ENCODE measurements around the gene ERMP1.

The ERMP1 gene

GRCh38 chr9:5858833-5859232, 25.9 kb upstream of the ERMP1 start:
- H3K79me2 ChIP-seq (ENCODE audit: insufficient read depth, low read length): no peaks in the 10 kb centered on the region
- H3K27ac ChIP-seq (ENCODE audit: low read length): no peak overlapping the region
- H3K9me3 ChIP-seq (ENCODE audit: insufficient read depth, low read length, severe bottlenecking): no peaks in the 10 kb centered on the region
- no peaks in the 10 kb centered on the region for H3K27me3 ChIP-seq (ENCODE audit: insufficient read depth, low read length, poor library complexity)
- no peaks in the 10 kb centered on the region for H3K4me1 ChIP-seq (ENCODE audit: insufficient read depth, low read length)
- no peak for DNase-seq
- H3K4me3 ChIP-seq (ENCODE audit: low read depth in 1 of 2, low read length in 2 of 2): no peak overlapping the region
- H3K36me3 ChIP-seq (ENCODE audit: insufficient read depth, low read length): no peaks in the 10 kb centered on the region
- H4K20me1 ChIP-seq (ENCODE audit: insufficient read depth, low read length): no peaks in the 10 kb centered on the region
- ATAC-seq (ENCODE audit: insufficient read depth, low read depth): no peak
- TF ChIP-seq CTCF (IDR thresholded peaks at IDR 0.05; ENCODE audit: borderline replicate concordance, extremely low read depth, low read length, poor library complexity, severe bottlenecking) (no peak), EZH2 (IDR thresholded peaks at IDR 0.05; ENCODE audit: borderline replicate concordance, low read depth, low read length, severe bottlenecking) (no peak)
- no peak overlapping the region for H2AFZ ChIP-seq (ENCODE audit: low read depth, low read length)
- H3K4me2 ChIP-seq (ENCODE audit: insufficient read depth, low read length): no peak overlapping the region
- H3K9ac ChIP-seq (ENCODE audit: low read depth, low read length): no peak overlapping the region

GRCh38 chr9:5857928-5858327, 25.0 kb upstream of the ERMP1 start:
- H4K20me1 ChIP-seq (ENCODE audit: insufficient read depth, low read length): no peaks in the 10 kb centered on the region
- ATAC-seq (ENCODE audit: insufficient read depth, low read depth) (no peak), DNase-seq (no peak)
- H3K27ac ChIP-seq (ENCODE audit: low read length): no peak overlapping the region
- H3K36me3 ChIP-seq (ENCODE audit: insufficient read depth, low read length): no peaks in the 10 kb centered on the region
- no peaks in the 10 kb centered on the region for H3K79me2 ChIP-seq (ENCODE audit: insufficient read depth, low read length)
- H3K9ac ChIP-seq (ENCODE audit: low read depth, low read length): no peak overlapping the region
- H3K9me3 ChIP-seq (ENCODE audit: insufficient read depth, low read length, severe bottlenecking): no peaks in the 10 kb centered on the region
- TF ChIP-seq EZH2 (IDR thresholded peaks at IDR 0.05; ENCODE audit: borderline replicate concordance, low read depth, low read length, severe bottlenecking) (no peak), CTCF (IDR thresholded peaks at IDR 0.05; ENCODE audit: borderline replicate concordance, extremely low read depth, low read length, poor library complexity, severe bottlenecking) (no peak)
- no peak overlapping the region for H3K4me2 ChIP-seq (ENCODE audit: insufficient read depth, low read length)
- no peak overlapping the region for H2AFZ ChIP-seq (ENCODE audit: low read depth, low read length)
- no peak overlapping the region for H3K4me3 ChIP-seq (ENCODE audit: low read depth in 1 of 2, low read length in 2 of 2)
- H3K4me1 ChIP-seq (ENCODE audit: insufficient read depth, low read length): no peaks in the 10 kb centered on the region
- no peaks in the 10 kb centered on the region for H3K27me3 ChIP-seq (ENCODE audit: insufficient read depth, low read length, poor library complexity)

GRCh38 chr9:5854063-5854790, 21.3 kb upstream of the ERMP1 start:
- Histone ChIP-seq H2AFZ (ENCODE audit: low read depth, low read length) (no peak overlapping the region), H3K36me3 (ENCODE audit: insufficient read depth, low read length) (no peaks in the 10 kb centered on the region), H3K9ac (ENCODE audit: low read depth, low read length) (no peak overlapping the region), H3K27ac (ENCODE audit: low read length) (no peak overlapping the region), H4K20me1 (ENCODE audit: insufficient read depth, low read length) (no peaks in the 10 kb centered on the region), H3K9me3 (ENCODE audit: insufficient read depth, low read length, severe bottlenecking) (no peaks in the 10 kb centered on the region), H3K4me2 (ENCODE audit: insufficient read depth, low read length) (no peak overlapping the region), H3K79me2 (ENCODE audit: insufficient read depth, low read length) (no peaks in the 10 kb centered on the region), H3K4me3 (ENCODE audit: low read depth in 1 of 2, low read length in 2 of 2) (no peak overlapping the region), H3K27me3 (ENCODE audit: insufficient read depth, low read length, poor library complexity) (no peaks in the 10 kb centered on the region), H3K4me1 (ENCODE audit: insufficient read depth, low read length) (peaks cover 5% of the 10 kb centered on the region; the same call in 1 of the 2 replicates)
- no peak for DNase-seq
- TF ChIP-seq CTCF (IDR thresholded peaks at IDR 0.05; ENCODE audit: borderline replicate concordance, extremely low read depth, low read length, poor library complexity, severe bottlenecking): no peak
- TF ChIP-seq EZH2 (IDR thresholded peaks at IDR 0.05; ENCODE audit: borderline replicate concordance, low read depth, low read length, severe bottlenecking): no peak
- ATAC-seq (ENCODE audit: insufficient read depth, low read depth): no peak

Data from DND-41 (cell line).